ENCODE results near the gene SLC44A2. TPM values are rescaled to one million over a fixed set of nuclear protein-coding genes. Genes with fewer than 3 reads are reported as not detected.

Gene SLC44A2
- total and polyA plus RNA-seq, 7 donors, result 12.9 to 88.6 (median 23.4) TPM

GRCh38 chr19:10631874-10632273 is 6.5 kb downstream of the SLC44A2 start:
- DNase-seq, result no peak
- H3K4me1 ChIP-seq, result no peaks in the 10 kb centered on the region
- H3K4me3 ChIP-seq, result no peak overlapping the region
- 84 to 85% methylated on average over 14 of the region's 14 CpGs for WGBS, 2 donors
- H3K9me3 ChIP-seq, result no peaks in the 10 kb centered on the region
- H3K27ac ChIP-seq, result no peak overlapping the region
- H3K27me3 ChIP-seq, result no peaks in the 10 kb centered on the region
- peaks cover 4 to 76% (median 16%) of the 10 kb centered on the region in 4 donors for H3K36me3 ChIP-seq
- TF ChIP-seq EP300 (IDR thresholded peaks at IDR 0.05), result no peak
- TF ChIP-seq POLR2AphosphoS5 (IDR thresholded peaks at IDR 0.05), result no peak
- no peak for TF ChIP-seq POLR2A (IDR thresholded peaks at IDR 0.05)
- TF ChIP-seq CTCF (IDR thresholded peaks at IDR 0.05), result no peak
- intact Hi-C loops (cut with DNase I), result no loop called here

GRCh38 chr19:10634430-10634829 is 9.1 kb downstream of the SLC44A2 start:
- H3K9me3 ChIP-seq, result no peaks in the 10 kb centered on the region

GRCh38 chr19:10634963-10635362 is 9.6 kb downstream of the SLC44A2 start:
- no peaks in the 10 kb centered on the region for H3K4me1 ChIP-seq
- no peak for DNase-seq
- peaks cover 4 to 84% (median 18%) of the 10 kb centered on the region in 4 donors for H3K36me3 ChIP-seq
- no peak overlapping the region for H3K27ac ChIP-seq
- no peaks in the 10 kb centered on the region for H3K27me3 ChIP-seq
- intact Hi-C loops (cut with DNase I), result no loop called here
- TF ChIP-seq POLR2A (IDR thresholded peaks at IDR 0.05), result no peak
- no peaks in the 10 kb centered on the region for H3K9me3 ChIP-seq
- H3K4me3 ChIP-seq, result no peak overlapping the region
- 90 to 95% methylated on average over 6 of the region's 6 CpGs for WGBS, 2 donors

More at GRCh38 chr19:10634430-10634829, 9.1 kb downstream of the SLC44A2 start:
- intact Hi-C loops (cut with DNase I), result no loop called here
- TF ChIP-seq CTCF (IDR thresholded peaks at IDR 0.05) (no peak), POLR2AphosphoS5 (IDR thresholded peaks at IDR 0.05) (no peak), POLR2A (IDR thresholded peaks at IDR 0.05) (no peak), EP300 (IDR thresholded peaks at IDR 0.05) (no peak)
- peaks cover 4 to 86% (median 18%) of the 10 kb centered on the region in 4 donors for H3K36me3 ChIP-seq
- 95 to 96% methylated on average over 7 of the region's 7 CpGs for WGBS, 2 donors
- no peaks in the 10 kb centered on the region for H3K27me3 ChIP-seq
- DNase-seq, result no peak
- H3K4me1 ChIP-seq, result no peaks in the 10 kb centered on the region
- no peak overlapping the region for H3K27ac ChIP-seq
- no peak overlapping the region for H3K4me3 ChIP-seq

- TF ChIP-seq EP300 (IDR thresholded peaks at IDR 0.05) (no peak), POLR2A (IDR thresholded peaks at IDR 0.05) (no peak), POLR2AphosphoS5 (IDR thresholded peaks at IDR 0.05) (no peak), CTCF (IDR thresholded peaks at IDR 0.05) (no peak)
- 90 to 94% methylated on average over 37 of the region's 37 CpGs for WGBS, 2 donors
- Histone ChIP-seq H3K9me3 (no peaks in the 10 kb centered on the region), H3K4me1 (no peaks in the 10 kb centered on the region), H3K4me3 (no peak overlapping the region), H3K27ac (no peak overlapping the region), H3K27me3 (no peaks in the 10 kb centered on the region), H3K36me3 (peaks cover 4 to 85% (median 12%) of the 10 kb centered on the region in 4 donors)
- intact Hi-C loops (cut with DNase I), result no loop called here
- DNase-seq, result no peak
Observed at GRCh38 chr19:10636304-10636972, 11.1 kb downstream of the SLC44A2 start.

- no peak for DNase-seq
- TF ChIP-seq EP300 (IDR thresholded peaks at IDR 0.05) (no peak), POLR2A (IDR thresholded peaks at IDR 0.05) (no peak), POLR2AphosphoS5 (IDR thresholded peaks at IDR 0.05) (no peak), CTCF (IDR thresholded peaks at IDR 0.05) (no peak)
- H3K36me3 ChIP-seq, result peaks cover 4 to 83% (median 10%) of the 10 kb centered on the region in 4 donors
- H3K27me3 ChIP-seq, result no peaks in the 10 kb centered on the region
- 80 to 81% methylated on average over 8 of the region's 8 CpGs for WGBS, 2 donors
- no peaks in the 10 kb centered on the region for H3K9me3 ChIP-seq
- H3K27ac ChIP-seq, result no peak overlapping the region
- intact Hi-C loops (cut with DNase I), result no loop called here
- H3K4me1 ChIP-seq, result no peaks in the 10 kb centered on the region
- H3K4me3 ChIP-seq, result no peak overlapping the region
Observed at GRCh38 chr19:10637894-10638293, 12.5 kb downstream of the SLC44A2 start.
